Measurements from ENCODE around the gene CRELD1.
"Not testable (repeated sequence)": the region's sequence is repeated elsewhere in the genome, so short reads cannot be mapped to it uniquely, and the experiment has no call there.

CRELD1 gene

DNA sequence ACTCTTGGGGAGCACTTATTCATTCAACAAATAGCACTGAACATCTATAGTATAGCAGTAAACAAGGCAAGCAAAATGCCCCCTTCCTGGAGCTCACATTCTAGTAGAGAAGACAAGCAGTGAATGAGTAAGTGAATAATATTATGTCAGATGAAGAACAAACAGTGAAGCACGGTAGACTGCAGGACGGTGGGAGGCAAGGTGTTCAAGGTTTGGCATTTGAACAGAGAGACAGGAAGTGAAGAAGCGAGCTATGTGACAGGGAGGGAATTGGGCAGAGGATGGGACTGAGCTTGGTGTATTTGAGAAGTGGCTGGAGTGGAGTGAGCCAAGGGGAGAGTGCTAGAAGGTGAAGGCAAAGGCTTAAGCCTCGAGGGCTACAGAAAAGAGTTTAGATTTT lies 1.4 kb downstream of the CRELD1 start:
- TF ChIP-seq POU2F2 (IDR thresholded peaks at IDR 0.05; ENCODE audit: low read depth, low read length) (no peak), POLR2A (IDR thresholded peaks at IDR 0.05; ENCODE audit: low read depth, low read length) (no peak), POLR2AphosphoS5 (IDR thresholded peaks at IDR 0.05; ENCODE audit: low read depth, low read length) (no peak), PAX5 (IDR thresholded peaks at IDR 0.05; ENCODE audit: insufficient read depth, low read length, severe bottlenecking) (no peak), SPI1 (IDR thresholded peaks at IDR 0.05; ENCODE audit: low read depth, low read length) (no peak), TAF1 (IDR thresholded peaks at IDR 0.05; ENCODE audit: low read depth, low read length) (no peak)
- FAIRE-seq (peak; percentile 5), DNase-seq (ENCODE audit: insufficient read length, low spot score) (no peak)

DNA sequence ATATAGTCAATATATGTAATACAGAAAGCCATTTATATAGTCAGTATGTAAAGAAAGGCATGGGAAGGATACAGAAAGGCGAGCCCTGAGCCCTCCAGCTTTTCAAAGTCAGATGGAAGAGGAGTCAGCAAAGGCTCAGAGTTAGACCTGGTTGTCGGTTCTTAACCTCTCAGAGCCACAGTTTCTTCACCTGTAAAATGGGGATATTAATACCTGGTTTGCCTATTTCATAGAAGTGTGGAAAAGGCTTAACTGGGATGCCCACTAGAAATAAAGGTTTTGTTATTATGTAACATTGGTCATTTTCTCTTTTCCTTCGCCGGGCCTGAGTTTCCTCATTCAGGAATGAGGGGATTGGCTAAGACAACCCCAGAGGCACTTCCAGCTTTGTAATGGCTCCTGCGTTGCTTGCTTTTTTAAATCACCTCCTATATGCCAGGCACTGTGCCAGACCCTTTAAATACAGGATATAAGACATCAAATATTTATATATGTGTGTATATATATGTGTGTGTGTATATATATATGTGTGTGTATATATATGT lies 2.4 kb downstream of the CRELD1 start:
- DNase-seq (ENCODE audit: insufficient read length, low spot score): no peak
- no peak for FAIRE-seq
- no peak for TF ChIP-seq SPI1 (IDR thresholded peaks at IDR 0.05; ENCODE audit: low read depth, low read length)
- TF ChIP-seq POLR2A (IDR thresholded peaks at IDR 0.05; ENCODE audit: low read depth, low read length): no peak
- TF ChIP-seq PAX5 (IDR thresholded peaks at IDR 0.05; ENCODE audit: insufficient read depth, low read length, severe bottlenecking): no peak
- TF ChIP-seq TAF1 (IDR thresholded peaks at IDR 0.05; ENCODE audit: low read depth, low read length): no peak
- TF ChIP-seq POU2F2 (IDR thresholded peaks at IDR 0.05; ENCODE audit: low read depth, low read length): no peak
- no peak for TF ChIP-seq POLR2AphosphoS5 (IDR thresholded peaks at IDR 0.05; ENCODE audit: low read depth, low read length)

DNA sequence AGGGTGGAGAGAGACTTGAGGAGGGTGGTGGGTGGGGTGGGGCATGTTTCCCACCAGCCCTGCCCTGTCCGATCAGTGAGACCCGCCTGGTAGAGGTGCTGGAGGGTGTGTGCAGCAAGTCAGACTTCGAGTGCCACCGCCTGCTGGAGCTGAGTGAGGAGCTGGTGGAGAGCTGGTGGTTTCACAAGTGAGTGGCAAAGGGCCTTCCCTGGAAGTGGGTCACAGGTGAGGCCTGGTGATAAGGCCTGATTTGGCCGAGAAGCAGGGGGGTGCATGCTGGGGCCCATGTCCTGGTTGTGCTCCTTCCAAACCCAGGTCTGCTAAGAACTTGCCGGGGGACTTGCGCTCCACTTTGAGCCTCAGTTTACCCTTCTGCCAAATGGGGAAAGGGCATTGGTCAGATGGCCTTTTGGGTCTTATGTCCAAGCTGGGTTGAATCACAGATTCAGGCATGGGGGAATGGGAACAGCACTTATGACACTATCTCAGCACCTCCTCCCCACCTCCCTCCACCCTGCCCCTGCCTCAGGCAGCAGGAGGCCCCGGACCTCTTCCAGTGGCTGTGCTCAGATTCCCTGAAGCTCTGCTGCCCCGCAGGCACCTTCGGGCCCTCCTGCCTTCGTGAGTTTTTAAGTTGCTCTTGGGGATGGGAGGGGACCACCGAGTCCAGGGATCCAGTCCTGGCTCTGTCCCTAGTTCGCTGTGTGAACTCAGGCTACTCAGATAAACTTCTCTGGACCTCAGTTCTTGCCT lies 4.0 kb downstream of the CRELD1 start:
- no peak for DNase-seq (ENCODE audit: insufficient read length, low spot score)
- TF ChIP-seq POLR2AphosphoS5 (IDR thresholded peaks at IDR 0.05; ENCODE audit: low read depth, low read length): no peak; the same call in 1 of the 2 replicates
- no peak for TF ChIP-seq POU2F2 (IDR thresholded peaks at IDR 0.05; ENCODE audit: low read depth, low read length)
- TF ChIP-seq POLR2A (IDR thresholded peaks at IDR 0.05; ENCODE audit: low read depth, low read length): no peak
- no peak for TF ChIP-seq TAF1 (IDR thresholded peaks at IDR 0.05; ENCODE audit: low read depth, low read length)
- no peak for TF ChIP-seq PAX5 (IDR thresholded peaks at IDR 0.05; ENCODE audit: insufficient read depth, low read length, severe bottlenecking)
- TF ChIP-seq SPI1 (IDR thresholded peaks at IDR 0.05; ENCODE audit: low read depth, low read length): no peak
- no peak for FAIRE-seq

DNA sequence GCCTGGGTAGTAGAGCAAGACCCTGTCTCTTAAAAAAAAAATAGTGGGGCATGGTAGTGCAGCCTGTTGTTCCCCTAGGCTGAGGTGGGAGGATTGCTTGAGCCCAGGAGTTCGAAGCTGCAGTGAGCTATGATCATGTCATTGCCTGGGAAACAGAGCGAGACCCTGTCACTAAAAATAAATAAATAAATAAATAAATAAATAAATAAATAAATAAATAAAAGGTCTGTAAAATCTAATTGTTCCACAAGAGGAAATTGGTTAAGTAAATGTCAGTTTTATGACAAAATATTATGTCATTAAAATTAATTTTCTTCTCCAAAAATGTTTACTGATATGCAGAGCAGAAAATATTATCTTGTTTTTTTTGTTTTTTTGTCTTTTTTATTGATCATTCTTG lies 5.3 kb downstream of the CRELD1 start:
- no peak for TF ChIP-seq PAX5 (IDR thresholded peaks at IDR 0.05; ENCODE audit: insufficient read depth, low read length, severe bottlenecking)
- TF ChIP-seq POLR2AphosphoS5 (IDR thresholded peaks at IDR 0.05; ENCODE audit: low read depth, low read length): no peak
- no peak for FAIRE-seq
- no peak for DNase-seq (ENCODE audit: insufficient read length, low spot score)

- DNase-seq (ENCODE audit: insufficient read length, low spot score); FAIRE-seq: not testable (repeated sequence)
Observed at GRCh38 chr3:9939906-9940305, 6.3 kb downstream of the CRELD1 start.

DNA sequence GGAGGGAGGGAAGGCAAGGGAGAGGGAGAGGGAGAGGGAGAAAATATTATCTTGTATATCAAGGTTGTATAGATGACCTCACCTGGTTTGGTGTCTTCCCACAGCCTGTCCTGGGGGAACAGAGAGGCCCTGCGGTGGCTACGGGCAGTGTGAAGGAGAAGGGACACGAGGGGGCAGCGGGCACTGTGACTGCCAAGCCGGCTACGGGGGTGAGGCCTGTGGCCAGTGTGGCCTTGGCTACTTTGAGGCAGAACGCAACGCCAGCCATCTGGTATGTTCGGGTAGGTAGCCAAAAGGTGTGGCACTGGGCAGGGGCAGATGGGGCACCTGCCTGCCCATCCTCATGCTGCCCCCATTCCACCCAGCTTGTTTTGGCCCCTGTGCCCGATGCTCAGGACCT lies 7.1 kb downstream of the CRELD1 start:
- FAIRE-seq (no peak), DNase-seq (ENCODE audit: insufficient read length, low spot score) (no peak)
- no peak for TF ChIP-seq POLR2AphosphoS5 (IDR thresholded peaks at IDR 0.05; ENCODE audit: low read depth, low read length)
- no peak for TF ChIP-seq TAF1 (IDR thresholded peaks at IDR 0.05; ENCODE audit: low read depth, low read length)
- TF ChIP-seq SPI1 (IDR thresholded peaks at IDR 0.05; ENCODE audit: low read depth, low read length): no peak
- no peak for TF ChIP-seq POU2F2 (IDR thresholded peaks at IDR 0.05; ENCODE audit: low read depth, low read length)
- TF ChIP-seq PAX5 (IDR thresholded peaks at IDR 0.05; ENCODE audit: insufficient read depth, low read length, severe bottlenecking): no peak
- TF ChIP-seq POLR2A (IDR thresholded peaks at IDR 0.05; ENCODE audit: low read depth, low read length): no peak

DNA sequence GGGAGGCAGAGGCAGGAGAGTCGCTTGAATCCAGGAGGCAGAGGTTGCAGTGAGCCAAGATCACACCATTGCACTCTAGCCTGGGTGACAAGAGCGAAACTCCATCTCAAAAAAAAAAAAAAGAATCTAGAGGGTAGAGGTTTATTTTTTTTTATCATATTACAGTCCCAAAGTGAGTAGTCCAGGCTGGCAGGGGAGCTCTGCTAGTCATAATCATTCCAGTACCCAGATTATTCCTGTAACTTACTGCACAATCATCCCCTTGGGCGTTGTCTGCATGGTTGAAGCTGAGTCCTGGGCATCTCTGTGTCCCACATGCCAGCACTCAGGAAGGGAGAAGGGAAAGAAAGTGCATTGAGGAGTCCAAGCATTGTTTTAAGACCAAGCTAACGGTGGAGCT lies 8.5 kb downstream of the CRELD1 start:
- FAIRE-seq (no peak), DNase-seq (ENCODE audit: insufficient read length, low spot score) (no peak)
- TF ChIP-seq POLR2AphosphoS5 (IDR thresholded peaks at IDR 0.05; ENCODE audit: low read depth, low read length) (no peak), SPI1 (IDR thresholded peaks at IDR 0.05; ENCODE audit: low read depth, low read length) (no peak), PAX5 (IDR thresholded peaks at IDR 0.05; ENCODE audit: insufficient read depth, low read length, severe bottlenecking) (no peak), POU2F2 (IDR thresholded peaks at IDR 0.05; ENCODE audit: low read depth, low read length) (no peak), POLR2A (IDR thresholded peaks at IDR 0.05; ENCODE audit: low read depth, low read length) (no peak), TAF1 (IDR thresholded peaks at IDR 0.05; ENCODE audit: low read depth, low read length) (no peak)

- TF ChIP-seq POLR2AphosphoS5 (IDR thresholded peaks at IDR 0.05; ENCODE audit: low read depth, low read length) (no peak), SPI1 (IDR thresholded peaks at IDR 0.05; ENCODE audit: low read depth, low read length) (no peak), PAX5 (IDR thresholded peaks at IDR 0.05; ENCODE audit: insufficient read depth, low read length, severe bottlenecking) (no peak), TAF1 (IDR thresholded peaks at IDR 0.05; ENCODE audit: low read depth, low read length) (no peak), POU2F2 (IDR thresholded peaks at IDR 0.05; ENCODE audit: low read depth, low read length) (no peak), POLR2A (IDR thresholded peaks at IDR 0.05; ENCODE audit: low read depth, low read length) (no peak)
- DNase-seq (ENCODE audit: insufficient read length, low spot score): no peak
- FAIRE-seq: no peak
Observed at GRCh38 chr3:9942934-9943690, 9.5 kb downstream of the CRELD1 start.

DNA sequence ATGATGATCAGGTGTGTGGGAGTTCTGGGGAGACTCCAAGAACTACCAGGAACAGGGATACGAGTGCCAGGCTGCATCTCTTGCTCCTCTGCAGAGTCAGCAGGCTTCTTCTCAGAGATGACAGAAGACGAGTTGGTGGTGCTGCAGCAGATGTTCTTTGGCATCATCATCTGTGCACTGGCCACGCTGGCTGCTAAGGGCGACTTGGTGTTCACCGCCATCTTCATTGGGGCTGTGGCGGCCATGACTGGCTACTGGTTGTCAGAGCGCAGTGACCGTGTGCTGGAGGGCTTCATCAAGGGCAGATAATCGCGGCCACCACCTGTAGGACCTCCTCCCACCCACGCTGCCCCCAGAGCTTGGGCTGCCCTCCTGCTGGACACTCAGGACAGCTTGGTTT lies 10.6 kb downstream of the CRELD1 start:
- DNase-seq (ENCODE audit: insufficient read length, low spot score) (no peak), FAIRE-seq (no peak)
- TF ChIP-seq PAX5 (IDR thresholded peaks at IDR 0.05; ENCODE audit: insufficient read depth, low read length, severe bottlenecking): no peak
- no peak for TF ChIP-seq POLR2A (IDR thresholded peaks at IDR 0.05; ENCODE audit: low read depth, low read length)
- TF ChIP-seq SPI1 (IDR thresholded peaks at IDR 0.05; ENCODE audit: low read depth, low read length): no peak
- TF ChIP-seq POU2F2 (IDR thresholded peaks at IDR 0.05; ENCODE audit: low read depth, low read length): no peak
- no peak for TF ChIP-seq POLR2AphosphoS5 (IDR thresholded peaks at IDR 0.05; ENCODE audit: low read depth, low read length)
- TF ChIP-seq TAF1 (IDR thresholded peaks at IDR 0.05; ENCODE audit: low read depth, low read length): no peak
